H1 (cell line): ENCODE data around the gene ELOVL6. TPM values are rescaled to one million over a fixed set of nuclear protein-coding genes. Genes with fewer than 3 reads are reported as not detected.

ENCODE experiments used
- CTCF ChIA-PET: fragments of 300-600 bp; sonication (Branson Sonifier 250); formaldehyde crosslinking; loops from one replicate; lab custom pipeline; 2021; ENCODE audit not compliant: partially characterized antibody; lab: Charles Lee
- POLR2A ChIA-PET: fragments of 300-600 bp; sonication (Branson Sonifier 250); formaldehyde crosslinking; loops from one replicate; lab custom pipeline; 2021; ENCODE audit warnings: inconsistent platforms; ENCODE audit not compliant: partially characterized antibody; lab: Charles Lee
- DNase-seq, 2 experiments: peaks; one replicate each; pipeline versions ENCODE4 v3.0.0 to v3.0.0-alpha.2; 2010 to 2022; ENCODE audit warnings: low spot score in 2 of 2, low read depth in 1 of 2, mixed read lengths in 1 of 2
- FAIRE-seq: peaks from 2 replicates; lab custom pipeline; 2011; peaks lifted over from hg19 to GRCh38; lab: Jason Lieb, UNC
- H2AFZ ChIP-seq: 2 replicates; pipeline ENCODE4 v1.8.1; 2012; ENCODE audit warnings: low read length, inconsistent platforms
- H2AK5ac ChIP-seq: 2 replicates; pipeline ENCODE4 v1.6.1; 2013; ENCODE audit warnings: low read depth, low read length
- H2BK120ac ChIP-seq: replicated peaks from 2 replicates; pipeline ENCODE3; 2013; ENCODE audit warnings: low read depth, low read length, inconsistent platforms
- H2BK12ac ChIP-seq: 2 replicates; pipeline ENCODE4 v1.6.1; 2013; ENCODE audit warnings: low read depth, low read length
- H2BK15ac ChIP-seq: 2 replicates; pipeline ENCODE4 v1.6.1; 2013; ENCODE audit warnings: low read length
- H2BK20ac ChIP-seq: 2 replicates; pipeline ENCODE4 v1.6.1; 2013; ENCODE audit warnings: low read length
- H2BK5ac ChIP-seq: 2 replicates; pipeline ENCODE4 v1.6.1; 2013; ENCODE audit warnings: low read depth, low read length
- H3K14ac ChIP-seq: 2 replicates; pipeline ENCODE4 v1.6.1; 2013; ENCODE audit warnings: inconsistent platforms; ENCODE audit not compliant: insufficient read length
- H3K18ac ChIP-seq: 2 replicates; pipeline ENCODE4 v1.6.1; 2013; ENCODE audit warnings: low read length; ENCODE audit errors: extremely low read depth
- H3K23ac ChIP-seq: 2 replicates; pipeline ENCODE4 v1.6.1; 2013; ENCODE audit warnings: inconsistent platforms; ENCODE audit not compliant: insufficient read length
- H3K23me2 ChIP-seq: 2 replicates; pipeline ENCODE4 v1.6.1; 2013; ENCODE audit warnings: low read depth, low read length
- H3K27ac ChIP-seq: 2 replicates; pipeline ENCODE4 v1.6.1; 2011; ENCODE audit warnings: low read depth, low read length, inconsistent platforms
- H3K27me3 ChIP-seq, 4 experiments: replicated peaks in 1 of 4; 1 replicate in 1 of 4; 2 replicates in 3 of 4; pipeline versions ENCODE4 v1.6.1 to v1.8.1; 2011 to 2013; ENCODE audit warnings: low read length in 3 of 4, mild to moderate bottlenecking in 3 of 4, inconsistent platforms in 2 of 4, mixed read lengths in 2 of 4, moderate library complexity in 1 of 4; ENCODE audit not compliant: control insufficient read depth in 3 of 4, insufficient read depth in 3 of 4; ENCODE audit errors: extremely low read depth in 1 of 4
- H3K36me3 ChIP-seq, 4 experiments: 2 replicates each; pipeline versions ENCODE4 v1.6.1 to v1.8.1; 2011 to 2013; ENCODE audit warnings: mild to moderate bottlenecking in 4 of 4, low read length in 3 of 4, moderate library complexity in 2 of 4, control low read depth in 1 of 4, inconsistent platforms in 1 of 4; ENCODE audit not compliant: insufficient read depth in 4 of 4, control insufficient read depth in 2 of 4
- H3K4ac ChIP-seq: replicated peaks from 2 replicates; pipeline ENCODE3; 2013; ENCODE audit warnings: low read length, low read depth, mixed read lengths, inconsistent platforms; ENCODE audit not compliant: insufficient read length
- H3K4me1 ChIP-seq, 4 experiments: replicated peaks in 1 of 4; 1 replicate in 1 of 4; 2 replicates in 3 of 4; pipeline versions ENCODE4 v1.6.1 to v1.8.1; 2011 to 2013; ENCODE audit warnings: low read length in 3 of 4, inconsistent platforms in 2 of 4, mixed read lengths in 1 of 4; ENCODE audit not compliant: insufficient read depth in 4 of 4, control insufficient read depth in 3 of 4
- H3K4me2 ChIP-seq, 2 experiments: 2 replicates each; pipeline versions ENCODE4 v1.6.1 to v1.8.1; 2011 to 2013; ENCODE audit warnings: low read depth in 2 of 2, low read length in 2 of 2, control low read depth in 1 of 2, inconsistent platforms in 1 of 2, mild to moderate bottlenecking in 1 of 2; ENCODE audit not compliant: insufficient read depth in 1 of 2
- H3K4me3 ChIP-seq, 4 experiments: fragments of 200-600, 300-600 bp in 1 of 4; sonication (generic), shearing (Covaris generic), sonication (Bioruptor Twin) in 1 of 4; 2 replicates each; pipeline versions ENCODE4 v1.5.1 to v1.8.1; 2011 to 2016; ENCODE audit warnings: low read length in 4 of 4, low read depth in 3 of 4, control low read depth in 2 of 4, inconsistent platforms in 2 of 4, mild to moderate bottlenecking in 2 of 4, mixed read lengths in 1 of 4, moderate library complexity in 1 of 4; ENCODE audit not compliant: insufficient read depth in 2 of 4; ENCODE audit errors: extremely low read depth in 1 of 4
- H3K56ac ChIP-seq: replicated peaks from 2 replicates; pipeline ENCODE3; 2013; ENCODE audit warnings: low read depth, mild to moderate bottlenecking, mixed read lengths, low read length, inconsistent platforms; ENCODE audit not compliant: insufficient read length
- H3K79me1 ChIP-seq: 2 replicates; pipeline ENCODE4 v1.6.1; 2013; ENCODE audit warnings: low read depth, low read length, control low read depth
- H3K79me2 ChIP-seq, 2 experiments: 2 replicates each; pipeline versions ENCODE4 v1.6.1 to v1.8.1; 2012 to 2013; ENCODE audit warnings: low read length in 2 of 2, mild to moderate bottlenecking in 2 of 2, inconsistent platforms in 1 of 2; ENCODE audit not compliant: insufficient read depth in 2 of 2, control insufficient read depth in 1 of 2
- H3K9ac ChIP-seq, 4 experiments: replicated peaks in 1 of 4; 1 replicate in 1 of 4; 2 replicates in 3 of 4; pipeline versions ENCODE4 v1.6.1 to v1.8.1; 2011 to 2013; ENCODE audit warnings: low read depth in 3 of 4, low read length in 3 of 4, control low read depth in 2 of 4, mild to moderate bottlenecking in 2 of 4, moderate library complexity in 2 of 4, inconsistent platforms in 1 of 4; ENCODE audit errors: extremely low read depth in 1 of 4
- H3K9me3 ChIP-seq, 2 experiments: 2 replicates each; pipeline versions ENCODE4 v1.6.1 to v1.8.1; 2012 to 2013; ENCODE audit warnings: mild to moderate bottlenecking in 2 of 2, moderate library complexity in 2 of 2, control low read depth in 1 of 2, inconsistent platforms in 1 of 2, low read depth in 1 of 2, low read length in 1 of 2, mixed read lengths in 1 of 2; ENCODE audit not compliant: insufficient read depth in 2 of 2
- H4K20me1 ChIP-seq, 2 experiments: replicated peaks in 1 of 2; 2 replicates each; pipeline versions ENCODE3 to v1.8.1; 2011 to 2013; ENCODE audit warnings: inconsistent platforms in 2 of 2, low read length in 2 of 2, mild to moderate bottlenecking in 1 of 2; ENCODE audit not compliant: insufficient read depth in 2 of 2, control insufficient read depth in 1 of 2
- H4K5ac ChIP-seq: 2 replicates; pipeline ENCODE4 v1.6.1; 2013; ENCODE audit warnings: low read length, low read depth, mixed read lengths, inconsistent platforms; ENCODE audit not compliant: insufficient read length
- H4K8ac ChIP-seq: 2 replicates; pipeline ENCODE4 v1.8.0; 2013; ENCODE audit warnings: mild to moderate bottlenecking, moderate library complexity, low read length, inconsistent platforms; ENCODE audit not compliant: insufficient read depth; ENCODE audit errors: extremely low read depth
- H4K91ac ChIP-seq: replicated peaks from 2 replicates; pipeline ENCODE3; 2013; ENCODE audit warnings: low read length, mixed read lengths, inconsistent platforms; ENCODE audit not compliant: insufficient read length
- ASH2L ChIP-seq: fragments of 200-600, 300-600 bp; sonication (generic); IDR thresholded peaks from one replicate; pipeline ENCODE4 v1.7.1; 2017; ENCODE audit warnings: low read length
- CREB1 ChIP-seq: IDR thresholded peaks from 2 replicates; pipeline ENCODE4 v1.6.1; 2012; ENCODE audit warnings: inconsistent platforms
- E2F6 ChIP-seq: IDR thresholded peaks from 2 replicates; pipeline ENCODE4 v1.6.1; 2012; ENCODE audit warnings: inconsistent platforms
- FOSL1 ChIP-seq: IDR thresholded peaks from 2 replicates; pipeline ENCODE4 v1.6.1; 2011; ENCODE audit warnings: mild to moderate bottlenecking, low read depth, low read length, moderate library complexity; ENCODE audit not compliant: insufficient read depth
- HDAC2 ChIP-seq, 2 experiments: fragments of 300-600 bp in 1 of 2; sonication (generic) in 1 of 2; IDR thresholded peaks; 2 replicates each; pipeline ENCODE4 v1.6.1; 2011 to 2012; ENCODE audit warnings: low read depth in 2 of 2, low read length in 2 of 2, mild to moderate bottlenecking in 2 of 2, moderate library complexity in 2 of 2, borderline replicate concordance in 1 of 2, inconsistent platforms in 1 of 2
- MAFK ChIP-seq: IDR thresholded peaks from 2 replicates; pipeline ENCODE4 v1.6.1; 2012; ENCODE audit warnings: low read depth, mild to moderate bottlenecking, improper control_type of control experiment, low read length
- NANOG ChIP-seq: IDR thresholded peaks from 2 replicates; pipeline ENCODE4 v1.6.1; 2011; ENCODE audit warnings: low read length, low read depth, mild to moderate bottlenecking, inconsistent platforms; ENCODE audit not compliant: insufficient read depth, poor library complexity, severe bottlenecking
- NRF1 ChIP-seq: IDR thresholded peaks from 2 replicates; pipeline ENCODE4 v1.6.1; 2011; ENCODE audit warnings: mild to moderate bottlenecking, low read depth, low read length, improper control_type of control experiment
- RFX5 ChIP-seq: IDR thresholded peaks from 2 replicates; pipeline ENCODE4 v1.6.1; 2011; ENCODE audit warnings: low read depth, low read length, improper control_type of control experiment, borderline replicate concordance
- RNF2 ChIP-seq: fragments of 200-900, 300-1000 bp; sonication (generic); IDR thresholded peaks from 2 replicates; pipeline ENCODE4 v1.7.1; 2016; ENCODE audit warnings: borderline replicate concordance, low read depth, mild to moderate bottlenecking, antibody characterized with exemption, low read length; ENCODE audit not compliant: poor library complexity, severe bottlenecking; ENCODE audit errors: missing control alignments
- SAP30 ChIP-seq: fragments of 300-600 bp; sonication (generic); IDR thresholded peaks from 2 replicates; pipeline ENCODE4 v1.7.1; 2012; ENCODE audit warnings: low read length, moderate library complexity, mild to moderate bottlenecking, inconsistent platforms; ENCODE audit not compliant: insufficient read depth, insufficient replicate concordance
- ZNF274 ChIP-seq: IDR thresholded peaks from 2 replicates; pipeline ENCODE4 v1.7.0; 2012; ENCODE audit warnings: low read length, borderline replicate concordance; ENCODE audit errors: extremely low read depth
- WGBS, 2 experiments: shearing (Covaris generic) in 1 of 2; methylation state at CpG; one replicate each; pipeline versions ENCODE4 v1.1.6 to v1.1.7; 2013 to 2015; ENCODE audit warnings: low lambda C conversion rate in 2 of 2, mixed read lengths in 2 of 2, inconsistent platforms in 1 of 2, low coverage in 1 of 2, missing lambda C conversion rate in 1 of 2; ENCODE audit not compliant: insufficient replicate concordance in 2 of 2, insufficient coverage in 1 of 2, insufficient read length in 1 of 2; ENCODE audit errors: extremely low coverage in 1 of 2, missing lambda C conversion rate in 1 of 2; 5-methylcytosine and 5-hydroxymethylcytosine counted together
- polyA plus RNA-seq, 7 experiments: library from polyadenylated mRNA; depleted of rRNA in 3 of 7; stranded (reverse) in 5 of 7; unstranded in 2 of 7; fragments of >200 nt in 5 of 7; fragments of 200-250 nt in 2 of 7; gene quantifications; 1 replicate in 5 of 7; 2 replicates in 1 of 7; 4 replicates in 1 of 7; pipeline versions ENCODE4 v1.2.1 to v1.2.3, GENCODE V29; 2011 to 2013; ENCODE audit warnings: missing spikeins in 2 of 7, mixed read lengths in 2 of 7
- total RNA-seq: library from RNA; stranded (reverse); fragmentation: NEBNext Ultra II Directional; extraction: Animal tissue kit (Norgen Biotek cat#: 25700); gene quantifications from 2 replicates; pipeline ENCODE4 v1.2.1, GENCODE V29; 2021

ELOVL6 gene
- total and polyA plus RNA-seq, 2 of the 8 experiments (the other 6 are each of a cell fraction or from before 2014, with no cell fraction given), result 27.8 to 86.6 TPM

GRCh38 chr4:110137829-110138228, 60.6 kb downstream of the ELOVL6 start:
- ChIA-PET POLR2A (interaction anchor here (0.6 to 2.1 kb wide), 5 partner anchors 9 to 61 kb away, joined by 3 to 6 read pairs (median 3); partner anchors contain the start of gene ELOVL6), CTCF (interaction anchor here (0.6 to 1.9 kb wide), 3 partner anchors 11 to 233 kb away, joined by 3 to 5 read pairs (median 5); no protein-coding TSS in a partner anchor)
- Histone ChIP-seq H2BK15ac (no peak overlapping the region), H3K4me1 (peaks cover 0 to 3% (median 2%) of the 10 kb centered on the region in 4 experiments; a peak in 3 of 7 replicates), H4K91ac (no peak overlapping the region), H3K23me2 (no peaks in the 10 kb centered on the region), H2AFZ (no peak overlapping the region), H3K56ac (no peak overlapping the region), H4K20me1 (peaks cover 0 to 3% of the 10 kb centered on the region in 2 experiments), H2BK120ac (no peak overlapping the region), H3K27me3 (no peaks in the 10 kb centered on the region), H4K8ac (no peak overlapping the region), H3K9me3 (no peaks in the 10 kb centered on the region), H3K79me2 (peaks cover 0 to 21% of the 10 kb centered on the region in 2 experiments; a peak in 1 of 4 replicates), H2BK5ac (no peak overlapping the region), H3K4ac (no peak overlapping the region), H2BK12ac (no peak overlapping the region), H3K23ac (no peak overlapping the region), H4K5ac (no peak overlapping the region), H2AK5ac (no peak overlapping the region), H2BK20ac (no peak overlapping the region), H3K14ac (no peak overlapping the region), H3K4me2 (no peak overlapping the region), H3K27ac (no peak overlapping the region), H3K36me3 (peaks cover 0 to 6% (median 1%) of the 10 kb centered on the region in 4 experiments; a peak in 3 of 8 replicates), H3K9ac (no peak overlapping the region), H3K79me1 (peaks cover 3% of the 10 kb centered on the region), H3K4me3 (no peak overlapping the region), H3K18ac (no peak overlapping the region)
- no peak for DNase-seq
- WGBS, 2 experiments, result 81% methylated on average over 1 of the region's 1 CpG; no CpG with 5 or more reads in 1 of the 2 experiments
- FAIRE-seq, result no peak
- no peak for TF ChIP-seq ASH2L
- TF ChIP-seq HDAC2 (IDR thresholded peaks at IDR 0.05; ENCODE audit: borderline replicate concordance in 1 of 2, low read depth in 2 of 2, low read length in 2 of 2), result no peak
- TF ChIP-seq E2F6, result no peak
- no peak for TF ChIP-seq NANOG
- TF ChIP-seq CREB1, result no peak
- no peak for TF ChIP-seq ZNF274
- no peak for TF ChIP-seq RNF2
- TF ChIP-seq FOSL1, result no peak
- no peak for TF ChIP-seq MAFK
- no peak for TF ChIP-seq NRF1
- no peak for TF ChIP-seq RFX5
- no peak for TF ChIP-seq SAP30
